GM21381 (cell line): ENCODE data around the gene ROPN1L.

ENCODE experiments used
- ATAC-seq: cut with Tn5 transposase; IDR thresholded peaks from one replicate; pipeline ENCODE4 v1.9.1; 2021; ENCODE audit warnings: mild to moderate bottlenecking, moderate library complexity; ENCODE audit not compliant: unreplicated experiment

ROPN1L gene

DNA sequence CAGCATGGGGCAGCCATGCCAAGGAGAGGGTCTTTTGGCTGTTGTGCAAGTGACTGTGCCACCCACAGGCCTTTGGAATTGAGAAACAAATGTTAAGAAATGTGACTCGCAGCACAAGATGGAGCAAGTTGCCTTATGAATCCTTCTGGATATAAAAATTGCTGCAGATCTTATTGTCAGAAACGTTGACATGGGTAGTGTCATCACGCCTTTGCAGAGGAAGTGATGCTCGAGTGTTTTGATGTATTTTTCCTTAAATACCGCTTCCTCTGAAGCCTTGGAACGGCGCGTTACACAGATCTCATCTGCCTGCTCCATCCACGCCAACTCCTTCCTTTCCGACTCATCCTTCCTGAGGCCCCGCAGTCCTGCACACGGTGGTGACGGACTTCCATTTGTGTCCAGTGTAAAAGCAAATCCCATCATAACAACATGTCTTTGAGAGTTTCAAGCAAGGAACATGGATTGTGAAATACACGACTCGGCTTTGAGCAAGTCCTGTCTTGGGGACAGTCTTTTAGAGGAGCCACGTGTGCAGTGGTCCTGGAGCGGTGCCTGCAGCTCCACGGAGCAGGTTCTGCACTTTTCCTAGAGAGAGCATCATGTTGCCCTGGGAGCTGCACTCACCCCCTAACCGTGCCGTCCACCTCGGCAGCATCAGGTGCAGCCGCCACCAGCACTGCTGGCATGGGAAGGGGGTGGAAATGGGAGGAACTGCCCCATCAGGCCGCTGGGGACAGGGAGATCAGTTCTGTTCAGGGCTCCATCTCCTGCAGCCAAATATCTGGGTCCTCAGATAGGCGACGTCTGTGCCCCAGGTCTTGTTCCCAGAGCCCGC lies 15.1 kb downstream of the ROPN1L start:
- no peak for ATAC-seq

DNA sequence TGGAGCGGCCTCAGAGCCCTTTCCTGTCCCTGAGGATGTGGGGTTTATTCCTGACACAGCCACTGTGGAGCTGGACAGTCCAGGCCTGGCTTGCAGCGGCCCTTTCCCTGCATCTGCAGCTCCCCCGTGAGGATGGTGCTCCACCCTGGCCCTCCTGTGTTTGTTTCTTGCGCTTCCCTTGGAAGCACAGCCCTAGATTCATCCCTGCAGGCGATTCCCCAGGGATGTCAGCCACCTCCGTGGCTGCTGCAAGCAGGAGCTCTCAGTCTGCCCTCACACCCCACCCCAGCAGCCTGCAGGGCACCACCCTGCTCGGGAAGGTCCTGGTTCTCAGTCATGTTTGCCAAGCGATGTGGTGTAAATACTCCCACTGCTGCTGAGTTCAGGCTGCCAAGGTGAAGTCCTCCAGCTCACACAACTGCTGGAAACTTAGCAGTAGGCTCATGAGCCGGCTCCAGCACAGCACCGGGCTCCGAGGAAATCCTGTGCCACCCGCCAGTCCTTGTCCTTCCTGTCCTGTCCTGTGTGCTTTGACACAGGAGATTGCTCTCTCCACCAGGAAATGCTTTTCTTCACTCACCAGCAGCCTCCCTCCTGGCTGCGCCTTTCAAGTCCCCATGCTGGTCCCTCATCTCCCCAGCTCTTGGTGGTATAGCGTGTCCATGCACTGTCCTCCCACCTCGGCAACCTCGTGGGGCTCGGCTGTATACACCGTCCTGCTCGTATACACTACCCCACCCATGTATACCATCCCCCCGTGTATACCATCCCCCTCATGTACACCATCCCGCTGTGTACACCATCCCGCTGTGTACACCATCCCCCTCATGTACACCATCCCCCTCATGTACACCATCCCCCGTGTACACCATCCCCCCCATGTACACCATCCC lies 16.2 kb downstream of the ROPN1L start:
- ATAC-seq, result no peak

DNA sequence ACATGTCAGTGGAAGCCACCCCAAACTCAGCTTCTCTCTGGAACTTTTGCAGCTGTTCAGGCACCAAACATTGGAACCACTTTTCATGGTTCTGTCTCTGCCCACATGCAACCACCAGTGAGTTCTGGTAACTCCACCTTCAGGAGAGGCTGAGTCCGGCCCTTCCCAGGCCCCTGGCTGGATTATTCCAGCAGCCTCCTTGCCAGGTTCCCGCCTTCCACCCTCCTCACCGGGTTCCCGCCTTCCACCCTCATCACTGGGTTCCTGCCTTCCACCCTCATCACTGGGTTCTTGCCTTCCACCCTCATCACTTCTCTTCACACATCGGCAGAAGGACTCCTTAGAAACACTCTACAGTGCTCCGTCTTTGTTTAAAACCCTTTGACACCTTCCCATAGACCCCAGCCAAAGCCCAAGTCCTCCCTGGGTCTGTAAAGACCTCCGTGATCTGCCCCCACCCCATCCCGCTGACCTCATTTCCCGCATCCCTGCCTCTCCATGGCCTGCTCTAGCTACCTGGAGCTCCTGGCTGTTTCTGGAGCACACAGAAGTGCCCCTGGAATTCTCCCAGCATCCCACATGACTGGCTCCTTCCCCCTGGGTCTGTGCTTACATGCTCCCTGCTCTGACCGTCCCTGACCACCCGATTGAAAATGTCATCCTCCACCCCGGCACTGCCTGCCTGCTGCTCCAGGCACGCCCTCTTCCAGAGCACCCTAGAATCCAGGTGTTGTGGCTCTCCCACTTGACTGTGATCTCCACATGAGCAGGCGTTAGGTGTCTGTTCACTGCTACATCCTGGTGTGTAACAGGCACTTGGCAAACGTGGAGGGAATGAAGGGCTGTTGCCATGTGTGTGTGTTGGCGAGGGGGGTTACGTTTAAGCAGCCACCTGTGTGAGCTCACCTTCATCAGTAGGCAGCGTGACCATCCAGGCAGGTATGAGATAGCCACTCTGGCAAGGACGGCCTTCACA lies 17.7 kb downstream of the ROPN1L start:
- ATAC-seq, result no peak

DNA sequence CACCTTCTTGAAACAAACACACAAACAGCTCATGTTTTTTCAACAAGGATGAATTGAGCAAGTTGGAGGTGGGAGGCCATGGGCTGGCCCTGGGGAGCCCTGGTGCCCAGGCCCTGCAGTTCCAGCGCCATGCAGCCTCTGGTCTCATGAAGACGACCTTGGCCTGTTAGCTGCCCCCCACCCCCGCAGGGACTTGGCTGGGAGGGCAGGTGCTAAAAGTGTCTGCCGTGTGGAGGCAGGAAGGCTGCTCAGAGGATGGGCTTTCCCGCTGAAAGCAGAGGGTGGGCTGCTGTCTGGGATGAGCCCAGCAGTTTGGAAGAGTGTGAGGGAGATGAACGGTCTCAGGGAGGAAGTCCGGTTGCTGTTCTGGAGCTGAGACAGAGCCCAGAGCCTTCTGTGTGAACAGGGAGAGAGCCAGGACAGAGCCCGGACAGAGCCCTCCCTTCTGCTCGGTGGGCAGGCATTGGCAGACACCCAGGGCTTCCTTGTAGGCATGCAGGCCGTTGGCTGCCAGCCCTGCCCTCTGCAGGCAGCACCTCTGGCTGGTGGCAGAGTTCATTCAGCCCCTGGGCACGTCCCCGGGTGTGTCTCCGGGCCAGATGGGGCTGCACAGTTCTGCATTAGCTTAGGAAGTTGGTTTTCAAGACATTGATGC lies 18.7 kb downstream of the ROPN1L start:
- ATAC-seq, result no peak

DNA sequence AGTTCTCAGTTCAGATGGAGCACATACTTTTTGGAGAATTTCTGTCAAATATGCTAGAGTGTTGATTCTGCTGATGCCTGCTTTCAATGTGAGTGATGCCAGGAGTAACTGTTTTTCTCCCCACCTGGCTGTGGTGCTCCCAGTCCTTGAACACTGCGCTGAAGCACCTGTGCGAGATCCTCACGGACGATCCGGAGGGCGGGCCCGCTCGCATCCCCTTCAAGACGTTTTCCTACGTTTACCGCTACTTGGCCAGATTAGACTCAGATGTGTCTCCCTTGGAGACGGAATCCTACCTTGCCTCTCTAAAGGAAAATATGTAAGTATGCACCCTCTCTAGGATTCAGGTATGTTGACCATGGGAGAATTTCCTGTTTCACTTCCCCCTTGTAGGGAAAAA lies 19.4 kb downstream of the ROPN1L start:
- ATAC-seq, result no peak

DNA sequence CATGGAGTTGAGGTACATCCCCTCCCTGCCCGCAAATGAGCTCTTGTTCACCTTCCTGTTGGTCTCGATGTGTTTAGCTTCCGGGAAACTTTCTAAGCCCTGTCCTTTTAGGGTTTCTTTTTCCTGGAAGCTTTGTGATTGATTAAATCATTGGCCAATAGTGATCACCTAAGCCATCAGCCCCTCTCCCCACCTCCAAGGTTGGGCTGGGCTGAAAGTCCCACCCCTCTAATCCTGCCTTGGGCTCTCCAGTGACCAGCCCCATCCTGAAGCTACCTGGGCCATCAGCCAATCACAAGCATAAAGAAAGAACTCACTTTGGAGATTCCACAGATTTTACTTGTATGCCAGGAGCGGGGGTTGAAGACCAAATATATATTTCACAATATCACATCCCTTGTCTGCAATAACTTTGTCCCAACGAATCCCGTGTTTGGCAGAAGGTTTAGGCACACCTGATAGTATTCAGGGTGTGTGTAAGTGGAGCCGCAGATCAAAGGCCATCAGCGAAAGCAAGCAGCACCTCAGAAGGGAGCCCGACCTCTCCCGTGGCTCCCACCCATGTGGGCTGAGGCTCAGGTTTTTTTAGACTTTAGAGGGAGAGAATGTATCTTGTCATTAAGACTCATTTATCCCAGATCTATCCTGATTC lies 20.4 kb downstream of the ROPN1L start:
- no peak for ATAC-seq

DNA sequence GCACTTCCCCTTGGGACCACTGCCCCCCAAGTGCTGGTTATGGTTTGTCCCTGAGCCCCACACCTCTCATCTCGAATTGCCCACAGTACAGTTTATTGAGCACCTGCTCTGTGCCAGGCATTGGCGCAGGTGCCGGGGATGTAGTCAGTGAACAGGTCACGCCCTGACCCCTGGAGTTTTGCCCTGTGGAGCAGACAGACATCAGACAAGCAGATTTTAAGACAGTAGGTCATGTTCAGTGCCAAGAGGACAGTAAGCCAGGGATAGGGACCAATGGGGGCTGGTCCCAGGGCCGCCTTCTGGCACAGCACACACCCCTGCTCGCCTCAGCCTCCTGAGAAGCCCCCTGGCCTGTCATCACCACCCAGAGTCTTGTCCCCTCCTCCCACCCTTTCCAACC lies 21.9 kb downstream of the ROPN1L start:
- no peak for ATAC-seq

DNA sequence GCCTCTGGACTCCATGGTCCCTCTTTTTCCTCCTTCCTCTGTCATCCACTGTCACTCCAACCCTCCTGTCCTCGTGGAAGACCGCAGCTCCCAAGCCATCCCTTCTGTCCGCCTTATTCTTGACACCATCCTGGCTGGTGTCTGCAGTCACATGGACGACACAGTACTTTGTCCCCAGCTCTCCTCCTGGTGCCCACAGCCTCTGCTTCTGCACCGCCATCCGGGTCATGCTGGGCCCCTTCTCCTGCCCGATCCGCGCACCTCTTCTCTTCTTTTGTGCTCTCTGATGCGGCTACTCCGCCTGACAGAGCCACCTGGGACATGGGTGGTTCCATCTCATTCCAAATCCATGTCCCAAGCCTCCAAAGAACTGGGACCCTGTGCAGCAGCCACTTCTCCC lies 22.5 kb downstream of the ROPN1L start:
- ATAC-seq, result no peak

DNA sequence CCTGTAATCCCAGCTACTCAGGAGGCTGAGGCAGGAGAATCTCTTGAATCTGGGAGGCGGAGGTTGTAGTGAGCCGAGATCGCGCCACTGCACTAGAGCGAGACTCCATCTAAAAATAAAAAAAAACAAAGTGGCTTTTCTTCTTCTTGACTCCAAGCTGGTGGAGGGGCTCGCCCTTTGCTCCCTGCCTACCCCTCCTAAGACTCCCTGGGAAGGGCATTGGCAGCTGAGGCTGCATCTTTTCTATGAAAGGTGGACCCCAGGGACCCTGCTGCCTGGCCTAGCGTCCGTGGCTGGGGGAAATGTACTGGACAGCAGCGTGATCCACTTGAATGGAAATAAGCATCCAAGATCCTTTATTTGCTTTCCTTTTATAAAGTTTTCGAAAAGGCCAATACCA lies 24.0 kb downstream of the ROPN1L start:
- ATAC-seq, result no peak

DNA sequence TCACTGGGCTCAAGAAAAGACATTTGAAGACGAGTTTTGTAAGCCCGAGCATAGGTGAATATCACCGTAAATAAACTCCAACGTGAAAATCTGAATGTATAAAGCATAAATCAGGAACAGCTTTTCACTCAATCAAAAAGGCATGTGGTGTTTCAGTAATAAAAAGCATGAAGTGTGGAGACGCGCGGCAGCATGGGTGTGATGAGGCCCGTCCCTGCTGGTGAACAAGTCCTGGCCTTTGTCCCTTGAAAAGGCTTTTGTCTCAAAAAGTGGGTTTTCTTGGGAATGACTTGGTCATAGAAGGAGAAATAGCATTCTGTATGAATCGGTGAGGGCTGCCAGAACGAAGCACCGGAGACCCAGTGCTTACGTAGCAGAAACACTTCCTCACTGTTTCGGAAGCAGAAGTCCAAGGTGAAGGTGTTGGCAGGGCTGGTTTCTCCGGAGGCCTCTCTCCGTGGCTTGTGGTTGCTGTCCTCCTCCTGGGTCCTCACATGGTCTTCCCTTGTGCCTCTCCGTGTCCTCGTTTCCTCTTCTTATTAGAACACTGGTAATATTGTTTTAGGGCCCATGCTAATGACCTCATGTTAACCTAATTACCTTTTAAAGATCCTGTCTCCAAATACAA lies 24.9 kb downstream of the ROPN1L start:
- ATAC-seq, result no peak

DNA sequence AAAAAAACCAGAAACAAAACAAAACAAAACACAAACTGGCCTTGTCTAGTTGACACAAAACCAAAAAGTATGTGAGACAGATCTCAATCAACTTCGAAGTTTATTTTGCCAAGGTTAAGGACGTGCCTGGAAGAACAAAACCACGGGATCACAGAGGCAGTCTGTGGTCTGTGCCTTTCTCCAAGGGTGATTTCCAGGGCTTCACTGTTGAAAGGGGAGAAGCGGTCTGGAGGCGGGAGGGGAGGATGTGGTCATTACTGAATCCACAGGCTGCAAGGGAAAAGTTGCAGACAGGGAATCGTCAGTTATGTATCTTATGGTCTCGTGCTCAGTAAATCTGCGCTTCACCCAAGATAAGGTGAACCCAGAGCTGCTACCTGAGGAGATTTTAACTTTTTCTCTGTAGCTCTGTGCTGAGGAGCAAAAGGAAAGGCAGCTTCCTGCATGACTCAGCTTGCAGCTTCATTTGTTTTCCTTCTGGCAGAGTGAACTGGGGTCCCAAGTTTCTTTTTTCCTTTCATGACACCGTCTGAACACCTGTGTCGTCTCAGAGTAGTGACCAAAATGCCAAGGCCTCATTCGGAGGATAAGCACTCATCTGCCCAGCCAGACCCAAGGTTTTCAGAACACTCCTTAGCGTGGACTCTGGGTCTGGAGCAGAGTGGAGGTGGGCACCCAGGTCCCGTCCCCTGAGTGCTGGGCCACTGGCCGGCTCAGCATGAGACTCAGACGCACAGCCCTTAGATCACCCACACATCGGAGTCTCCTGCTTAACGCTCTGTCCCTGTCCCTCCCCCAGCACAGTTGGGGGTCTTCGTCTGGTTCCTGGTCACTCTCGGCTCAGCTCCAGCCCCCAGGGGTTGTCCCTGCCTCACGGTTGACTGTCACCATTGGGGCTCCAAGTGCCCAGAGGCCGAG lies 25.9 kb downstream of the ROPN1L start:
- no peak for ATAC-seq

DNA sequence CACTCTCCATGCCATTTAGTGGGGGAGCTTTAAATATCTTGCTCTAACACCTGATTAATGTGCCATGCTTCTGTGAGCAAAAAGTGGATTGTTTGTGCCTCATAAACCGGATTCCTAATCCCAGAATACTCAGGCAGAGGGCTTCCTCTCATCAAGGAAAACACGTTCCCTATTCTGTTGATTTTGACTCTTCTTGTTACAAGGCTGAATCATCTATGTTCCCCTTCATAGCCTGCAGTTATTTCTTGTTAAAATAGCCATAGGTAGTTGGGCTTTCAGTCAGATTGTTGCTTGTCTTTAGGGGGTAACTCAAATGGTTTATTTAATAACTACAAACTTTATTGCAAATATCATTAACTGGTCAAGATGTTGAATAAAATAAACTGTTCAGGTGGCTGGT lies 26.6 kb downstream of the ROPN1L start:
- ATAC-seq, result no peak

DNA sequence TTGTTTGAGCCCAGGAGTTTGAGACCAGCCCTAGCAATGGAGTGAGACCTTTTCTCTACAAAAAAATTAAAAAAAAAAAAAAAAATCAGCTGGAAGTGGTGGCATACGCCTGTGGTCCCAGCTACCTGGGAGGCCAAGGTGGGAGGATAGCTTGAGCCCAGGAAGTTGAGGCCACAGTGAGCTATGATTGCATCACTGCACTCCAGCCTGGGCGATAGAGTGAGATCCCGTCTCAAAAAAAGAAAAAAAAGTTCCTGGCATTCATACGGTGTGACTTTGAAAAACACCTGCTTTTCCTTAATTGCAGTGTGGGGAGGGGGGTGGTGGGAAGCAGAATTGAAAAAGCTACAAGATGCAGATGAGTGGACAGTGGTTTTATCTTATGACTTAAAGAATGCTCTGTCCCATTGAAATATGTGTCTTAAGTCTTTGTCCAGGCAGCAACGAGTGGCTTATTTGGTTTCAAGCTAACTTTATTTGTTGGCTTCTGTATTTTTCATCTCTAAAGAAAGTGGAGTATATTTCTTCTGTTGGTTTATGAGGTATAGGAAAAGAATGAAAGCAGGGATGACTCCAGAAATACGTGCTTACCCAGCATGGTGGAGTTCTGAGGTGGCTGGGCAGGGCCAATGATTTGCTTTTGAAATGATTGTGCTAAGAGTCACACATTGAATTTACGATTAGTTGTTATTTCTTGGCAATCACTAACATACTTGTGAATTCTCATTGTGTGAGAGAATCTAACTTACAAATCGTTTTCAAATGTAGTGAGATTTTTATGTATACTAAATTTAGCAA lies 27.8 kb downstream of the ROPN1L start:
- no peak for ATAC-seq

DNA sequence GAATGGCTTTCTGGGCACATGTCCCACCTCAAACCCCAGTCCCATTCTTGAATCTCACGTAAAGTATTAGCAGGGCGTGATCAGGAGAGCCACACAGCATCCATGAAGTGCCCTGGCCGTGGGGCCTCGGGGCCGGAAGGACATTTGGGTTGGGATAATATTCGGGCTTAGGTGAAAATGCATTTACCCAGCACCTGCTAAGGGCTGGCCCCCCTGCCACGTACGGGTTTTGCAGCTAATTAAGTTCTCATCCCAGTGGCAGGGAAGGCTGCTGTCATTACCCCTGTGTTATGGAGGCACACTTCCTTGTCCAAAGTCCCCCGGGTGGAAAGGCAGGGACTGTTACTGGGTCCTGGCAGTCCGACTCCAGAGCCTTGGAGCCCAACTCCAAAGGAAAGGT lies 29.0 kb downstream of the ROPN1L start:
- no peak for ATAC-seq

DNA sequence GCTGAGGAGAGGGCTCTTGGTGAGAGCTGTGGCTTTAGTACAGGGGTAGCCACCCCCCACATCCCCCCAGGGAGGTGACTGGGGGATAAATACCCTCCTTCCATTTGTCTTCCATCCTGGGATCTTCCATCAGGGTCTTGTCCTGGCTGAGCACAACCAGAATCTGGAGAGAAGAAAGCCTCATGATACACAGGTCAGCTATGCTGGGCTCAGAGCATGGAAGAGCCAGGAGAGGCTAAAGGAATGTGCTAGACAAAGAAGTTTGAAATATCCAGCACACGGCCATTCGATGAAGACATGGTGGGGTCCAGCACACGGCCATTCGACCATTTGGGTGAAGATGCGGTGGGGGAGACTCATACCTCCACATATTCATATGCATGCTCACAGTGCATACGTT lies 30.0 kb downstream of the ROPN1L start:
- ATAC-seq, result no peak

DNA sequence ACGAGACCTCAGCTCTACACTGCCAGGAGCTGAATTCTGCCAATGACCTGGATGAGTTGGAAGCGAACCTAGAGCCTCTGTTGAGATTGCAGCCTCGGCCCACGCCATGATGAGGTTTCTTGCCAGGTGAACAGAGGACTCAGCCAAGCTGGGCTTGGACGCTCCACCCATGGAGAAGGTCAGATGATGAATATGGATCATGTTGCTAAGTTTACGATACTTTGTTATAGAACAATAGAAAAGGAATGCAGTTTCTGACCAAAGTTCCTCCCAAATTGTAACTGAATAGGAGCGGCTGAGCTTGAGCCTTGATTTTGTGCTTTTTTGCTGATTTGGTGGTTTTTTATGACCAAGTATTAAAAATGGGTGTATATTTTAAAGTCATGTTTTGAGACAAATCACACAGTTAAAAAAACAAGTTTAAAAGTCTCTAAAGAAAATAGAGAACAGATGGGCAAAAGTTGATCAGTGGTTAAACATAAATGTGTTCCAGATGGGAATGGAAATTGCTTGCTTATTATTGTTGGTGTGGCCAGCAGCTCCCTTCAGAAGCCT lies 32.9 kb downstream of the ROPN1L start:
- ATAC-seq, result no peak

DNA sequence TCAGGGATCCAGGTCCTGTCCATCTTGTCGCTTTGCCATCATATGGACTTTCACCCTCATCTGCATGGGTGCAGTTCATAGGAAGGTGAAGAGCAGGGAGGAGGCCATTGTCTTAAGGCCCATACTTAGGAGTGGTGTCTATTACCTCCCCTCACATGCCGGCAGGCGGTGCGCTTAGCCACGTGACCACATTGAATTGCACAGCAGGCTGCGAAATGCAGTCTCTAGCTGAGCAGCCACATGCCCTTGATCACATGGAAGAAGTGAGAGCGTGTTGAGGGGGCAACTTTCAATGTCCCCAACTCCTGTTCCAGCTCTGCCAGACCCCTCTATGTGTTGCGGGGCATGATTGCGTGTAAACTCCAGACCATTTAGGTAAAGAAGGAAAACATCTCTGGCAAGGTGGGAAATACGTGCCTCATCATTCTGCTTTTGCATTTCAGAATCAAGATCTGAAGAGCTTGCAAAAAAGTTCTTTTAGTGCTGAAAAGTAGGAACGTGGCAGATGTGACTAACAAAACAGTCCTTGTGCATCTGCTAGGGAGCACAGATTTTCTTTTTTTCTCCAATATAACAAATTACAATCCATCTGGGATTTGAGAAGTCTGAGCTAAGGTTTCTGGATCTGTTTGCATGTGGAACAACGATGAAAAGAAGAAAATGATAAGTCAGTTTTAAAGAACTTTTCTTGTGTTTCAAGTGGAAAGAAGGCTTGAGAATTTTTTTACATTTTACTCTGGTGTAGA lies 34.4 kb downstream of the ROPN1L start:
- ATAC-seq, result no peak
